HG03095 (cell line): Measurements from ENCODE around the gene GPR137.

Experiments used
- ATAC-seq: cut with Tn5 transposase; IDR thresholded peaks from one replicate; pipeline ENCODE4 v1.9.1; 2021; ENCODE audit warnings: moderate library complexity; ENCODE audit not compliant: unreplicated experiment

The GPR137 gene

DNA sequence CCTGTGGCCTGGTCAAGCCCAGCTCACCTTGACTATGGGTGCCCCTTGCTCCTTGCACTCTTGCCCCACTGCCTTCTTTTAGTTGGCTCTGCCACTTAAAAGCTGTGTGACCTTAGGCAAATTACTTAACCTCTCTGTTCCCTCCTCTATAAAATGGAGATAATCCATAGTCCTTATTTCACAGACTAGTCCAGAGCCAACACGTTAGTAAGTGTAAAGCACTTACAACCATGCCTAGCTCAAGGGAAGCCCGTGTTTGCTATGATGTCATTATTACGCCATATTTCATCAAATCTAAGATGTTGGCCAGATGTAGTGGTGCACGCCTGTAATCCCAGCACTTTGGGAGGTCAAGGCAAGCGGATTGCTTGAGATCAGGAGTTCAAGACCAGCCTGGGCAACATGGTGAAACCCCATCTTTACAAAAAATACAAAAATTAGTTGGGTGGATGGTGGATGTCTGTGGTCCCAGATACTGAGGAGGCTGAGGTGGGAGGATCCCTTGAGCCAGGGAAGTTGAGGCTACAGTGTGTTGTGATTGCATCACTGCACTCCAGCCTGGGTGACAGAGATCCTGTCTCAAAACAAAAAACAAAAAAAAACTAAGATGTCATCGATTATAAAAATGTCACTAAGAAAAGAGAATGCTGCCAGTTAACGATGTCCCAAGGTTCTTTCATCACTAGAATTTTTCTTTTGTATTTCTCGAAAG, 52.0 kb downstream of the GPR137 start:
- no peak for ATAC-seq

- no peak for ATAC-seq
Measured at GRCh38 chr11:64338716-64339115, 53.1 kb downstream of the GPR137 start.
